Measurements from ENCODE around the gene PLK5.
"Not testable (repeated sequence)": the region's sequence is repeated elsewhere in the genome, so short reads cannot be mapped to it uniquely, and the experiment has no call there.

Gene PLK5

GRCh38 chr19:1509602-1510441, 14.1 kb upstream of the PLK5 start:
- no peak for DNase-seq

- no peak for DNase-seq
Observed at GRCh38 chr19:1510442-1510806, 13.5 kb upstream of the PLK5 start.

GRCh38 chr19:1510807-1511206, 13.1 kb upstream of the PLK5 start:
- no peak for DNase-seq

GRCh38 chr19:1511318-1512317, 12.3 kb upstream of the PLK5 start:
- DNase-seq, result no peak

GRCh38 chr19:1512671-1513498, 11.0 kb upstream of the PLK5 start, which contains the start of gene ADAMTSL5:
Gene ADAMTSL5, minus strand, starts transcription at chr19:1513019. Its CDS starts 2,076 bp downstream, at chr19:1510943.
- peak; percentile 47 for DNase-seq

- peak; percentile 66 for DNase-seq
Observed at GRCh38 chr19:1513499-1514294, 10.2 kb upstream of the PLK5 start.

- DNase-seq, result no peak
Observed at GRCh38 chr19:1514295-1514661, 9.6 kb upstream of the PLK5 start.

GRCh38 chr19:1514986-1515721, 8.7 kb upstream of the PLK5 start:
- no peak for DNase-seq

- DNase-seq, result no peak
Observed at GRCh38 chr19:1516395-1516753, 7.5 kb upstream of the PLK5 start.

GRCh38 chr19:1518471-1518870, 5.4 kb upstream of the PLK5 start:
- DNase-seq, result no peak

GRCh38 chr19:1519802-1520201, 4.1 kb upstream of the PLK5 start:
- not testable (repeated sequence) for DNase-seq

GRCh38 chr19:1520203-1520780, 3.6 kb upstream of the PLK5 start:
- DNase-seq, result no peak

- no peak for DNase-seq
Observed at GRCh38 chr19:1521636-1522035, 2.2 kb upstream of the PLK5 start.

- no peak for DNase-seq
Observed at GRCh38 chr19:1522061-1522460, 1.8 kb upstream of the PLK5 start.

GRCh38 chr19:1522838-1523237, 1.0 kb upstream of the PLK5 start:
- no peak for DNase-seq

GRCh38 chr19:1524287-1524971, 552 bp downstream of the PLK5 start:
- no peak for DNase-seq

GRCh38 chr19:1524972-1525325, 1.1 kb downstream of the PLK5 start:
- no peak for DNase-seq

- DNase-seq, result no peak
Observed at GRCh38 chr19:1525343-1525742, 1.5 kb downstream of the PLK5 start.

GRCh38 chr19:1526066-1526778, 2.3 kb downstream of the PLK5 start:
- DNase-seq, result no peak
